Transverse colon (tissue), 4 donors: ENCODE results near the gene SRSF12.
"Not testable (repeated sequence)": the region's sequence is repeated elsewhere in the genome, so short reads cannot be mapped to it uniquely, and the experiment has no call there.

Experiments used
- CTCF ChIP-seq, 5 experiments: fragments of 200-600 bp in 3 of 5; fragments of 450-650 bp in 2 of 5; sonication (generic) in 3 of 5; IDR thresholded peaks; 1 replicate in 2 of 5; 2 replicates in 3 of 5; pipeline ENCODE4 v1.5.1; 2016 to 2017; ENCODE audit warnings: antibody characterized with exemption in 5 of 5, inconsistent platforms in 3 of 5, mild to moderate bottlenecking in 2 of 5, moderate library complexity in 1 of 5
- EP300 ChIP-seq: sonication (generic); formaldehyde crosslinking; IDR thresholded peaks from one replicate; pipeline ENCODE4 v1.6.1; 2017; ENCODE audit warnings: antibody characterized with exemption, low read depth
- POLR2A ChIP-seq: fragments of 450-650 bp; IDR thresholded peaks from one replicate; pipeline ENCODE4 v1.6.1; 2016; ENCODE audit warnings: antibody characterized with exemption, mild to moderate bottlenecking, moderate library complexity
- POLR2AphosphoS5 ChIP-seq, 3 donors: sonication (generic); formaldehyde crosslinking; IDR thresholded peaks; one replicate each; pipeline ENCODE4 v1.6.1; 2016; ENCODE audit warnings: antibody characterized with exemption in 3 of 3

DNA sequence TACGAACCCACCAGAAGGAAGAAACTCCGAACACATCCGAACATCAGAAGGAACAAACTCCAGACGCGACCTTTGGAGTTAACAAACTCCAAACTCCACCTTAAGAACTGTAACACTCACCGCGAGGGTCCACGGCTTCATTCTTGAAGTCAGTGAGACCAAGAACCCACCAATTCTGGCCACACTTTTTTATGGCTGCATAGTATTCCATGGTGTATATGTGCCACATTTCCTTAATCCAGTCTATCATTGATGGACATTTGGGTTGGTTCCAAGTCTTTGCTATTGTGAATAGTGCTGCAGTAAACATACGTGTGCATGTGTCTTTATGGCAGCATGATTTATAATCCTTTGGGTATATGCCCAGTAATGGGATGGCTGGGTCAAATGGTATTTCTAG, 51.8 kb downstream of the SRSF12 start:
- TF ChIP-seq CTCF (IDR thresholded peaks at IDR 0.05); POLR2AphosphoS5 (IDR thresholded peaks at IDR 0.05); POLR2A; EP300: not testable (repeated sequence)
